Measurements from ENCODE around the gene ERAP2.
A peak's percentile ranks its signal among the peaks of the same experiment; 100 is the strongest.
"Not testable (repeated sequence)": the region's sequence is repeated elsewhere in the genome, so short reads cannot be mapped to it uniquely, and the experiment has no call there.

The ERAP2 gene, protein sequence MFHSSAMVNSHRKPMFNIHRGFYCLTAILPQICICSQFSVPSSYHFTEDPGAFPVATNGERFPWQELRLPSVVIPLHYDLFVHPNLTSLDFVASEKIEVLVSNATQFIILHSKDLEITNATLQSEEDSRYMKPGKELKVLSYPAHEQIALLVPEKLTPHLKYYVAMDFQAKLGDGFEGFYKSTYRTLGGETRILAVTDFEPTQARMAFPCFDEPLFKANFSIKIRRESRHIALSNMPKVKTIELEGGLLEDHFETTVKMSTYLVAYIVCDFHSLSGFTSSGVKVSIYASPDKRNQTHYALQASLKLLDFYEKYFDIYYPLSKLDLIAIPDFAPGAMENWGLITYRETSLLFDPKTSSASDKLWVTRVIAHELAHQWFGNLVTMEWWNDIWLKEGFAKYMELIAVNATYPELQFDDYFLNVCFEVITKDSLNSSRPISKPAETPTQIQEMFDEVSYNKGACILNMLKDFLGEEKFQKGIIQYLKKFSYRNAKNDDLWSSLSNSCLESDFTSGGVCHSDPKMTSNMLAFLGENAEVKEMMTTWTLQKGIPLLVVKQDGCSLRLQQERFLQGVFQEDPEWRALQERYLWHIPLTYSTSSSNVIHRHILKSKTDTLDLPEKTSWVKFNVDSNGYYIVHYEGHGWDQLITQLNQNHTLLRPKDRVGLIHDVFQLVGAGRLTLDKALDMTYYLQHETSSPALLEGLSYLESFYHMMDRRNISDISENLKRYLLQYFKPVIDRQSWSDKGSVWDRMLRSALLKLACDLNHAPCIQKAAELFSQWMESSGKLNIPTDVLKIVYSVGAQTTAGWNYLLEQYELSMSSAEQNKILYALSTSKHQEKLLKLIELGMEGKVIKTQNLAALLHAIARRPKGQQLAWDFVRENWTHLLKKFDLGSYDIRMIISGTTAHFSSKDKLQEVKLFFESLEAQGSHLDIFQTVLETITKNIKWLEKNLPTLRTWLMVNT

DNA sequence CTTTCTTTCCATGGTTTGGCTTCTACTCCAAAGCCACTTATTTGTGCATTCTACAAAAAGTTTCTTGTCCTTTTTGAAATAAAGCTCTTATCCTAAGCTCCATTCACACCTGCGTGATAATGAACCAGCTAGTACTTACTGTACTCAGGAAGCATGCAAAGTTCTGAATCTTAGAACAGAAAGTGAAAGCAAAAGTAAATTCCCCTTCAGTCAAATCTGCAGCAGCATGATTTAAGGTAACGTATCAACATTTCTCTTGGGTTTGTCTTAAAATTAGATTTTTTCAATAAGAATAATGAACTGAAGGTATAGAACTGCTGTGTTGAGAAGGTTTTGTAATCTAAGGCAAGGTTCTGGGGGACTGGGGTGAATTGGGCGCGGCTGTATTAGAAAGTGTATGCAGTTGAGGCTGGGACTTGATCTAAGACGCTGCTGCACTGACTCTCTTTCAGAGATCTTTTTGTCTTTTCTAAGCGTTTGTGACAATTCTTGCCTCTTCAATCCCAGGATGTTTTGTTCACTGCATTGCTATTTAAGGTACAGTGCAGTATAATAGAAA lies at the start of gene ERAP2:
TSS of gene ERAP2 (plus strand) at position 209 of the 559 bp plus-strand sequence. CDS start 3,186 bp downstream, outside the sequence.
- peak; percentile 77 for DNase-seq (ENCODE audit: low spot score)

DNA sequence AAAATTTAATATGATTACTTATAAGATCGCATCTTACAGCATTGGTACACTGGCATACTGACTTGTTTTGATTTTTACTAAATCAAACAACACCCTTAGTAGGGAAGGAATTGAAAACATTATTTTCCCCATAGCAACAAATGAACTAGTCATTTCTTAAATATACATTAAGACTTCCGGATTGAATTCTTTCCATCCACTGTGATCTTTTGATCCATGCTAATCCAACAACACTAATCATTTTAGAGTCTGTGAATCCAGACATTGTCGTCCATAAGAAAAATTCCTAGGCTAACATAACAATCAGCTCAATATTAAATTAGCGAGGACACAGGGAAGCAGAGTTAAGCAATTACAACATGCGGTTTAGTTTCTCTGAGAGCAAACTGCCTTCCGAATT lies 47.0 kb upstream of the ERAP2 start:
- DNase-seq (ENCODE audit: low spot score), result no peak

DNA sequence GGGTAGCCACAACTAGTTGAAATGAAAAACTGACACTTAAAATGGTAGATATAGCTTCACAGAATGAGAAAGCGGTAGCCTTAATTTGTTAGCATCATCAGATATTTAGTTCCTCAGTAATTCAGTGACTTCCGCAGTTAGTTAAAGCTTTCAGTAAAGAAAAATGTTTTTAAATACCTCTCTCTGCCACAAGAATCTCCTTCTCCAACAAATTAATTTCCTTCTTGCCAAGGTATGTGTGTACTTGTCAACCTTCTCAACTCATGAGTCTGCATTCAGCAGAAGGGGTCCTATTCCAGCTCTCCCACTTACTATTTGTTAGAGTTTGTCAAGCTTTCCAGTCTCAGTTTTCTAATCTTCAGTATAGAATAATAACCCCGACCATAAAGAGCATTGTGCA lies 42.3 kb upstream of the ERAP2 start:
- DNase-seq (ENCODE audit: low spot score), result no peak

DNA sequence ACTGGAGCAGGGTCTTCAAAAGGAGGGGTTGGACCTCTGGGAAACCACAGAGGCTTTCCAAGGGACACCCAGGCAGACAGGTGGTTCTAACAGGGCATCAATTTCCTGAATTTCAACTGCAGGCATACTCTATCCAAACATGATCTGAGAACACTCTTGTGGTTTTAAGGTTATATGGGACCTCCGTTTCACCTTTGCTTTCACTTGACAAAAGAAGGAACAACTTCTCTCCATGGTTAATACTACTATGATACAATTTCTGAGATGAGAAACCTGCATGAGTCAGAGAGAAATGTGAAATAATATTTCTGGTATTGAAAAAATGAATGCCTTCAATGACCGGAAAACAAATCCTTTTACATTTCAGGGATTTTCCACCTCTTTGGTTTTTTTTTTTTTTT lies 40.5 kb upstream of the ERAP2 start:
- no peak for DNase-seq (ENCODE audit: low spot score)

DNA sequence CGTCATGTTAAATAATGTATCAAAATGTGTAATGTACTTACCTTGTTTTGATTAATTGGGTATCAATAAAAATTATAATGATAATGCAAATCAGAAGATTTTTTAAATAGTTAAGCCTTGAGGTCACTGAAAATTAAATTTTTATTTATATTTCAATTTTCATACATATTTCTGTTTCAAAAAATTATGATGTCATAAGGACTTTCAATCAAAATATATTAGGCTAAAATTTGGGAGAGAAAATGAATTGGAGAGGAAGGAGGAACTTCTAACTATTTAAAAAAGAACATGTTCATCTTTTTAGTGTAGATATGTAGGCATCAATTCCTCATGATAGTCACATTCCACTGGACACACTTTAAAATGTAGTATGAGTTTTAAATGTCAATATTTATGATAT lies 39.5 kb upstream of the ERAP2 start:
- DNase-seq (ENCODE audit: low spot score), result no peak

DNA sequence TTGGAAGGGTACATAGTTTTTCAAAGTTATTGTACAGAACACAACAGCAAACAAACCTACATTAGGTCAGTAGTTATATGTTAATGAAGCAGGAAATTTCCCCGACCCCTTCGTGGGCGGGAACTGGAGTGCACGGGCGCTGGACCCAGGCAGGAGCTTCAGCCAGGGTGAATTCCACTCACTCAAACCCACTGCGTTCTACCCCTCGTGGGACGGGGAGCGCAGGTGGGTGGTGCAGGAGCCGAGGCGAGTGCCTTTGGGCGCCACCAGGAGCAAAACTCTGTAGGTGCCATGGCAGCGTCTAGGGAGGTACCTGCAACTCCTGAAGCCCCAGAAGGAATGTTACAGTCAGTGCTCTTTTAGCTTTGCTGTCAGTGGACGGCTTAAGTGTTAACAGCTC lies 39.0 kb upstream of the ERAP2 start:
- DNase-seq (ENCODE audit: low spot score), result no peak

DNA sequence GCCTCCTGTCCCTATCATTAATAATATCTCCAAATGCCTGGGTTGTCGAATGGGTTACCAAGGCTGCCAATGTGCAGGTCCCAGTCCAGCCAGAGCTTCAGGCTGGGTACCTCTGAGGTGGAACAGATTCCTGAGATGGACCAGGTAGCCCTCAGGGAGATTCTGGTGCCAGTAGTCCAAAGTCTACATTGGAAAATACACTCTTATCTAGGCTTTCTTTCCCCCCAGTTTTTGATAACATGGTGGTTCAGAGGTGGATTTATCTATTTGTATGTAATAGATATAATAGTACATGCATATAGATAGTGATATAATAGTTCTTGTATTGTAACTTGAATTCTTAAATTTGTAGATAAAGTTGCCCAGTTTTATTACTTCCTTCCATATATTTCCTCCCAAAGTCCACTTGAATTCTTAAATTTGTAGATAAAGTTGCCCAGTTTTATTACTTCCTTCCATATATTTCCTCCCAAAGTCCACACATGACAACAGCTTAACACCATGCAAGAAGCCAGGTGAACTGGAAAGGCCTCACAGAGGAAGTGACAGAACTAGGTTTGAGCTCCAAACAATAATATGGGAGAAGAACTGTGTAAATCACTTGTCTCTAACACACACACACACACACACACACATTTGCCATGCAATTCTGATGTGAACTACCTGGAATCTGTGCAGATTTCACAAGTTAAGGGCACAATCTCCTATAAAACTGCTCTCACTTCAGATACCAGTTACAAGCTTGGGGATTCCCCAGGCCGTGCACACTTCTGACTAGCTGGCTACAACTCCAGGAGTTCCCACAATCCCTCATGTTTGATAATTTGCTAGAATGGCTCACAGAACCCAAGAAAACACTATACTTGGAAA lies 37.9 kb upstream of the ERAP2 start:
- no peak for DNase-seq (ENCODE audit: low spot score)

DNA sequence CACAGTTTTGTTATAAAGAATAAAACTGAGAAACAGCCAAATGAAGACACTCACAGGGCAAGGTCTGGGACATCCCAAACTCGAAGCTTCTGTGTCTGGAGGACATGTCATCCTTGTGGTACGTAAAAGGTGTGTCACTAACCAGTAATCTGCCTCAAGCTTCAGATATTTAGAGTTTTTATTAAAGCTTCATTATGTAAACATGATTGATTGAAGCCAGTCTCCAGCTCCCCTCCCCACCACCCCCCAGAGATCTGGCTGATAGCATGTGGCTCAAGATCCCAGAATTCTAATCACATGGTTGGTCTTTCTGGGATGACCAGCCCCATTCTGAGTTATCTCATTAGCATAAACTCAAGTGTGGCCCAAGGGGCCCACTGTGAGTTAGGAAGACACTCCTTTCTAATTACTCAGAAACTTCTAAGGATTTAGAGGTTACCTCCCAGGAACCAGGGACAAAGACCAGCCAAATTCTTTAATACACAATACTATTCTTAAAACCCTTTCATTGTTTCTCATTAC lies 37.2 kb upstream of the ERAP2 start:
- no peak for DNase-seq (ENCODE audit: low spot score)

DNA sequence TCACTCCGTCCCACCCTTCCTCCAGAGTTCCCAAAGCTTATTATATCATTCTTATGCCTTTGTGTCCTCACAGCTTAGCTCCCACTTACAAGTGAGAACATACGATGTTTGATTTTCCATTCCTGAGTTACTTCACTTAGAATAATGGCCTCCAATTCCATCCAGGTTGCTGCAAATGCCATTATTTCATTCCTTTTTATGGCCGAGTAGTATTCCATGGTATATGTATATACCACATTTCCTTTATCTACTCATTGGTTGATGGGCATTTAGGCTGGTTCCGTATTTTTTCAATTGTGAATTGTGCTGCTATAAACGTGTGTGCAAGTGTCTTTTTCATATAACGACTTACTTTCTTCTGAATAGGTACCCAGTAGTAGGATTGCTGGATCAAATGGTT lies 34.4 kb upstream of the ERAP2 start:
- not testable (repeated sequence) for DNase-seq (ENCODE audit: low spot score)

DNA sequence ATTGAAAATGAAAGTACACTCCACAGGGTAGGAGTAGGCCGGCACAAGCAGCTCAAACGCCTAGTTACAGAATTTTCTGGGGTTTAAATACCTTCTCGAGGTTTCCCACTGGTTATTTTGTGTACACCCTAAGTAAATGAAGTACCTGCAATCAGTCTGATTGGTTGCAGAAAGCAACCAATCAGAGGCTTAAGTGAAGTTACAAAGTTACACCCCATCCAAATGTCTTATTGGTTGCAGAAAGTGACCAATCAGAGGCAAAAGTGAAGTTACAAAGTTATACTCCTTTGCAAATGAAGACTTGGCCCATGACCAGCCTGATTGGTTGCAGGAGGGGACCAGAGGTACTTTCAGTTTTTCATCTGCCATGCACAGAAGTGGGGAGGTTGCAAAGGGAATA lies 33.2 kb upstream of the ERAP2 start:
- DNase-seq (ENCODE audit: low spot score), result no peak

DNA sequence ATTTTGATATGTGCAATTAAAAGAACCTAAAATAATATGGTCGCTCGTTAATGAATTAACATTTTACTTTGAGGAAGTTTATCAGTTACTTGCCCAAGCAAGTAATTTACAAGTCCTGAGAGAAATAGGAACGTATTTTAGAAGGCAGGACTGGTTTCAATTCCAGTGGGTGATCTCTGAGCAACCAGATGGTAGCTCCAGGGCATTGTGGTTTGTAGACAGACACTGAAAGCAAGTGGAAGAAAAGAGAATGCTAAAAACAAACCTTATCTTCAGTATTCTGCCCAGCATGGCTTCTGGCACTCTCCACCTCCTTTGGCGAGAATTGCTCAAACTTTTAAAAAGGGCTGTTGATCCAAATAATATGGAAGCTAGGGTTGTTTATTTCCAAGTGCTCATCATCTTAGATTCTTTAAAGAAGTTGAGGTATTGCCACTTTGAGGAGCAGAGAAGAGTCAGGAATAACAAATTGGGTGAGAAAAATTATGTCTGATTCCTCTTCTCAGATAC lies 31.8 kb upstream of the ERAP2 start:
- no peak for DNase-seq (ENCODE audit: low spot score)

DNA sequence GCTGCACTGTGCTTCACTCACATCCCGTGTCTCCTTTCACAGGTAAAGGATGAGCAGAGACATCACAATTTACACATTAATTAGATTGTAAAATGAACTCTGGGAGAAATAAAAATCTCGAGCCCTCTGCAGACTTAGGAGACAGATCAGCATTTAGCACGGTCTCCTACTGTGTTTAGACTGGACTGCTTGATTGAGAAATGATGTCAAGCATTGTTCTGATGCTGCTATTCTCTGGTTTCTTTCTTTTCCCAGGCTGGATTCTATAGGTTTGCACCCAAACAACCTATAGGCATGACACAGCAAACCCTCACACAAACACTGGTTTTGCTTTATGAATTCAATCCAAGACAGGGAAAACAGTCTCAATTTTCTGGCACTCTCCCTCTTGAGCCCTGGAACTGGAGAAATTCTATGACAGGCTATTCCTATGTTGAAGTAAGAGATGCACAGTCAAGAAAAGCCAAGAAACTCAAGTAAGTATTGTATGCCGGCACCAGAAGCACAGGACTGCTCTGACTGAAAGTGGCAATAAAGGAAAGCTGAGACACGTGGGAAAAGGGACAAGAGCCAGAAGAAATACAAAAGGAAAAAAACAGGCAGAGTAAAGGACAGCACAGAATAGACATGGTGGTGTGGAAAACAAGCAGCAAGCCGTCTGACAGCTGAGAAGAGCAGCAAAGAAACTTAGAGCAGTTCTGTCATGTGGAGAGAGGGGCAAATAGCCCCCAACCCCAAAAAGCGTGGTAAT lies 24.8 kb upstream of the ERAP2 start:
- no peak for DNase-seq (ENCODE audit: low spot score)

DNA sequence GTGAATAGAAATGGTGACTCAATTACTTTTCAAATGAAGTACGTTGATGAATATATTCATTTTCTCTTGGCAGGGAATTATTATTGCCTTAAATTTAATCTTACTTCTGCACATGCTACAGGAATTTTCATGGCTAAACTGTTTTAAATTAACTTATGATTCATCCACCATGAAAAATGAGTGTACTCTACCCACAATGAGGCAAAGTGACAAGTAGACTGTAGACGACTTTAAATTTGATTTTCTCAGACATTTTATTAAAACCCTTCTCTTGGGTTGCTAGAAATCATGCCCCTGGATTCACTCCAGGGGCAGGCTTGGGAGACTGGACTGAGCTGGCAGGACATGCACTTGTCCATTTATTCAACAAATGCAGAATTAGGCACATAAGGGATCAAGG lies 23.5 kb upstream of the ERAP2 start:
- no peak for DNase-seq (ENCODE audit: low spot score)

DNA sequence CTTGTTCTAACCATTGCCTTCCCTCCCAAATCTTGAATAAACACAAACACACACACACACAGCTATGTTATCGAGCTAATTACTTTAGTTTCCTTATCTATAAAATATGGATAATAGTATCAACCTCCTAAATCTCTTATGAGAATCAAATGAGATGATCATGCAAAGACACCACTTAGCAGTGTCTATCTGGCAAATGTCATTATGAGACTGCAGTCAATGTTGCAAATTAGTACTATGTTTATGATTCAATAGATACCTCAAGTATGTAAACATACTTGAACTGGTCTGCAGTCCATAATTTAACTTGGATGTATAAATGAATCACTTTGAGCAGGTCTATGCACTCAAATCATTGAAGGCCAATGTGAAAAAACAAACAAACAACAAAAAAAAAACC lies 22.2 kb upstream of the ERAP2 start:
- no peak for DNase-seq (ENCODE audit: low spot score)

DNA sequence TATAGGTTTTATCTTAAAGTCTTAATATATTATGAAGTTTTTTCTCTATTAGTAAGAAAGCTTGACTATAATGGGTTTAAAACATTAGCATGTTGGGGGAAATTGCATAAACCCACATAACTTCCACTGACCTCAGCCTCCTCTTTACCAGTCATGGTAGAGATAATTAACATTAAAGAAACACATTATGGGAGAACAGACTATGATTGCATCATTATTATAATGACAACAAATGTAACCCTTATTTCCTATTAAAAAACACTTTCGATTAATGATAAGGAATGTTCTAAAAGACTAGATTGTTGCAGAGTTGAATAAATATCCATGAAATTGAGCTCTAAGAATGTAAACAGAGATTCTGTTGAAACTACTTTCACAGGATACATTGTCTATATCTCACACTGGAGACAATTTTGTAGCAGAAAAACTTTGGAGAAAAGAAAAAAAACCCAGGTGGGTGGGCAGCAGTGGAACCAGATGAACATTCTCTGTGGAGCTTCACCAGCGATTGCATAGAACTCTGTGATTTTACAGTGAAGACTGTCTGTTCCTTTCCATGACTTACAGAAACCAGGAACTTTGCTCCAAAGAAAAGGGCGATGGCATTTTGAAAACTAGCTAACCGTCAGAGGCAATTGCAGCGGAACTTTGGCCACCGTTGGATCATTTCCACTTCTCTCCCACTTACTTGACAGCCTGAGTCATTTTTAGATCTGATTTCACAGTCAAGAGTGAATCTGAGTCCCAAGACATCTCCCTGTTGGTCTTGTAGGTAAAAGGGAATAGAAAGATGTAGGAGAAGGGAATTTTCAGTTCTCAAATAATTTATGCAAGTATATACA lies 21.0 kb upstream of the ERAP2 start:
- DNase-seq (ENCODE audit: low spot score), result no peak

DNA sequence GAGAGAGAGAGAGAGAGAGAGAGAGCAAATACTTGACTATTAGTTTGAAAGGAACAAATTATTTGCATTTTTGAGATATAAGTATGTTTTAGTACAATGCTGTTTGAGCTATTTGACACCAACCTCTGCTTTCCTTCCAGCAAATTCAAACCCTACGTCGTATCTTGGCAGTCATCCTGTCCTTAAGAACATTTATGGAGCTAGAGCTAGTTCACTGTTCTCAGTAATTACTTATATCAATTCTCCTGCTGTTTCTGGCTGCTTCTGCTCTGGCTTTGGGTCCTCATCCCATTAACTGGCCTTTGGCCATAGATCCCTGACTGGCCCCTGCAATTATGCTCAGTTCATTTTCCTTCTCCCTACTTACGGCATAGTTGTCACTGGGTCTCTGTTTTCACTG lies 19.9 kb upstream of the ERAP2 start:
- DNase-seq (ENCODE audit: low spot score), result no peak

DNA sequence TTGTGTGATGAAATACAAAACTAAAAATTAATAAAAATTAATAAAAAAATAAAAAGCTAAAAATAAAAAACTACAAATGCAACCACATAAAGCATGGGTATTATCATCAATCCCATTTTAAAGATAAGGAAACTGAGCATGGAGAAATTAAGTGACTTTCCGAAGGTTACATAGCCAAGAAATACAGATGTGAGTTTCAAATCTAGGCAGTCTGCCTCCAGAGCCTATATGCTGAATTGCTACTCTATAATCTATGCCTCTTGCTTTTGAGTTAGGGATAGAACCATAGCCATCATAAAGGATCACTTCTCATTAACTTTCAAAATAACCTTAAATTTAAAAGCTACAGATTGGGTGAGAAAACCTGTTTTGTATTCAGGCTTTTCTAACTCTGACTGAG lies 18.8 kb upstream of the ERAP2 start:
- no peak for DNase-seq (ENCODE audit: low spot score)

DNA sequence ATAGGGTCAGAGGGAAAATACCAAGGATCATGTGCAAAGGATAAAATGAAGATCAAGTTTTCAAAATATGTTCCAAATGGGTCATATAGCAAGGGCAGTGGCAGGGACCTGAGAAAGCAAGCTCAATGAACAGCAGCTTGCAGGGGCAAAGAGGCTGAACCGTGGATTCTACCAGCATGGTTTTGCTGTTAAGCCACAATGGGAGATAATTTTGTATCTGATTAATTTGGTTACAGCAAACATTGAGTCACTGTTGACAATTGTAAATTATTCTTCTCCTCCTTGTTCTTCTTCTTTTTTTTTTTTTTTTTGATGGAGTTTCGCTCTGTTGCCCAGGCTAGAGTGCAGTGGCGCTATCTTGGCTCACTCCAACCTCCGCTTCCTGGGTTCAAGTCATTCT lies 18.4 kb upstream of the ERAP2 start:
- DNase-seq (ENCODE audit: low spot score), result no peak

DNA sequence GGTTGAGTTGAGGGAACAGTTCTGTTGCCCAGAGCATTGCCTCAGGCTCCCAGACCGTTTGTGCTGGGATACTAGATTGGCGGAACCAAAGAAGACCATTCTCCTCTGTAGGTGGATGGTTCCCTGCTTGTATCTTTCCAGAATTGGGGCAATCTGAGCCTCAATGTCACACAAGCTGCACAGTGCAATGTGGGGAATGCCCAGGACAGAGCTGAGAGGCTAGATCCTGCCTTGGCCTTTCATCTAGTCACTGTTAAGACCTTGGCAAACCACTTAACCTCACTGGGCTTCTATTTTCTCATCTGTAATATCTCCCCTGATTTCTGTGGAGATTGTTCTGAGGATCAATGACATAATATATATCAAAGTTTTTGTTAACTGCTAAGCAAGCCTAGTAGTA lies 16.9 kb upstream of the ERAP2 start:
- no peak for DNase-seq (ENCODE audit: low spot score)

DNA sequence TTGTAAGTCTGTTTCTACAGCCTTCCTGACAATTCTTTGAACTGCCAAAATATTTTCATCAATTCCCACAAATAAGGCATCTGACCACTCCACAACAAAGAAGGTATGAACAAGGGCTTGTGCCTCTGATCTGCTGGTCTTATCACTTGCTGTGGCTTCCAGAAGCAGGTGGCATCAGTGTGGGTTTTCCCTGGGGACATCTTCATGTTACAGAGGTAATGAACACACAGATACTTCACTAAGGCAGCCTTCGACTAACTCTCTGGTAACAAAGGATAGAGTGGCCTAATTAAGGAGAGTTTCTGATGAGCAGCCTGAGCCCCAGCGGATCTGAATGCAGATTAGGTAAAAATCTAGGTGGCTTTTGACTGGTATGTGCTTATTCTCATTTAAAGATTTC lies 15.2 kb upstream of the ERAP2 start:
- DNase-seq (ENCODE audit: low spot score), result peak; percentile 65

Measured in SW480 (cell line).